Thoracic aorta (tissue), 2 donors: Measurements from ENCODE around the gene ZFX. TPM values are rescaled to one million over a fixed set of nuclear protein-coding genes. Genes with fewer than 3 reads are reported as not detected.

Experiments used
- ATAC-seq: fragments of 150-250 bp; one replicate; pipeline ENCODE4 v1.8.0; 2017; ENCODE audit warnings: low read depth; ENCODE audit not compliant: insufficient number of reproducible peaks, low FRiP score
- DNase-seq: peaks from one replicate; pipeline ENCODE4 v3.0.0-alpha.2; 2020; ENCODE audit warnings: low spot score
- H3K27ac ChIP-seq, 2 donors: fragments of 200-600 bp; sonication (generic); 1 replicate in 1 of 2; 2 replicates in 1 of 2; pipeline ENCODE4 v1.5.1; 2016; ENCODE audit warnings: mild to moderate bottlenecking in 2 of 2, moderate library complexity in 2 of 2
- H3K27me3 ChIP-seq: fragments of 200-600 bp; sonication (generic); replicated peaks from 2 replicates; pipeline ENCODE4 v1.6.0; 2016; ENCODE audit warnings: mild to moderate bottlenecking; ENCODE audit not compliant: insufficient read depth
- H3K36me3 ChIP-seq: fragments of 200-600 bp; sonication (generic); one replicate; pipeline ENCODE4 v1.5.1; 2016
- H3K4me1 ChIP-seq, 2 donors: fragments of 200-600 bp; sonication (generic); 1 replicate in 1 of 2; 2 replicates in 1 of 2; pipeline versions ENCODE4 v1.5.1 to v1.6.0; 2016; ENCODE audit warnings: low read depth in 2 of 2, mild to moderate bottlenecking in 1 of 2; ENCODE audit not compliant: control insufficient read depth in 1 of 2
- H3K4me3 ChIP-seq: fragments of 200-600 bp; sonication (generic); 2 replicates; pipeline ENCODE4 v1.5.1; 2016; ENCODE audit warnings: mild to moderate bottlenecking
- H3K9me3 ChIP-seq: fragments of 200-600 bp; sonication (generic); 2 replicates; pipeline ENCODE4 v1.5.1; 2016
- CTCF ChIP-seq: fragments of 200-600 bp; sonication (generic); IDR thresholded peaks from one replicate; pipeline ENCODE4 v1.5.1; 2019; ENCODE audit warnings: antibody characterized with exemption
- total RNA-seq, 2 donors: library from RNA; depleted of rRNA; stranded (reverse); fragments of >200 nt; gene quantifications; one replicate each; pipeline versions ENCODE4 v1.1.0 to v1.2.3, GENCODE V29; 2016

ZFX gene
- total RNA-seq, 2 donors from 2014 or later: 38.4 to 39.7 TPM

- H3K4me3 ChIP-seq: no peak overlapping the region
- H3K27me3 ChIP-seq: no peaks in the 10 kb centered on the region
- no peak for DNase-seq
- no peak overlapping the region for H3K27ac ChIP-seq
- TF ChIP-seq CTCF: no peak
- H3K4me1 ChIP-seq: peaks cover under 1 to 3% of the 10 kb centered on the region in 2 donors
- no peak for ATAC-seq
- H3K9me3 ChIP-seq: no peaks in the 10 kb centered on the region
- peaks cover 6% of the 10 kb centered on the region for H3K36me3 ChIP-seq
Observed at GRCh38 chrX:24208496-24209240, 59.1 kb downstream of the ZFX start.

GRCh38 chrX:24210190-24210589 lies 60.7 kb downstream of the ZFX start:
- H3K9me3 ChIP-seq: no peaks in the 10 kb centered on the region
- peaks cover 6% of the 10 kb centered on the region for H3K36me3 ChIP-seq
- DNase-seq (no peak), ATAC-seq (no peak)
- no peak overlapping the region for H3K4me3 ChIP-seq
- no peak for TF ChIP-seq CTCF
- no peaks in the 10 kb centered on the region for H3K27me3 ChIP-seq
- no peaks in the 10 kb centered on the region for H3K4me1 ChIP-seq
- no peak overlapping the region for H3K27ac ChIP-seq

GRCh38 chrX:24214568-24214967 lies 65.0 kb downstream of the ZFX start:
- no peaks in the 10 kb centered on the region for H3K4me1 ChIP-seq
- no peak overlapping the region for H3K27ac ChIP-seq
- DNase-seq (no peak), ATAC-seq (no peak)
- H3K36me3 ChIP-seq: peaks cover 6% of the 10 kb centered on the region
- no peaks in the 10 kb centered on the region for H3K9me3 ChIP-seq
- H3K4me3 ChIP-seq: no peak overlapping the region
- H3K27me3 ChIP-seq: no peaks in the 10 kb centered on the region
- TF ChIP-seq CTCF: no peak

GRCh38 chrX:24215272-24215671 lies 65.7 kb downstream of the ZFX start:
- ATAC-seq (no peak), DNase-seq (no peak)
- no peaks in the 10 kb centered on the region for H3K27me3 ChIP-seq
- no peak for TF ChIP-seq CTCF
- peaks cover 6% of the 10 kb centered on the region for H3K36me3 ChIP-seq
- H3K4me3 ChIP-seq: no peak overlapping the region
- H3K9me3 ChIP-seq: no peaks in the 10 kb centered on the region
- no peak overlapping the region for H3K27ac ChIP-seq
- H3K4me1 ChIP-seq: no peaks in the 10 kb centered on the region

GRCh38 chrX:24216037-24216436 lies 66.5 kb downstream of the ZFX start:
- TF ChIP-seq CTCF: no peak
- Histone ChIP-seq H3K27me3 (no peaks in the 10 kb centered on the region), H3K9me3 (no peaks in the 10 kb centered on the region), H3K4me3 (no peak overlapping the region), H3K36me3 (peaks cover 2% of the 10 kb centered on the region), H3K4me1 (no peaks in the 10 kb centered on the region), H3K27ac (no peak overlapping the region)
- DNase-seq: no peak
- no peak for ATAC-seq
